ENCODE results near the gene FAM177A1.
"Not testable (repeated sequence)": the region's sequence is repeated elsewhere in the genome, so short reads cannot be mapped to it uniquely, and the experiment has no call there.

The FAM177A1 gene

DNA sequence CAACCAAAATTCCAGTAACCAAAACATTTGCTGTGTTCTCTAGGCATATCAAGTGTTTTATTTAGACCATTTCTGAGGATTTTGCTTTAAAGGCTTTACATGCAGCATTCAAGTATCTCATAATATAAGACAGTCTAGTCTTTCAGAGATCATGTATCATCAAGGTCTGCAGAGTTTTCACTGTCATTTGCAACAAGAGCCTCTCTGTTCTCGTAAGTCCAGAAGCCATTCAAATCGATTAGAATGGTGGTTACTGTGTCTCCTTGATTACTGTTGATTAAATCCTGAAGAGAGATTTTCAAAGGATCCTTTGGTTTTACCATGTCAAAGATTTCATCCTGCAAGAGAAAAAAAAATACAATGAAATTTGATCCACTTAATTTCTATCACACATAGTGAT lies 39.4 kb downstream of the FAM177A1 start:
- Histone ChIP-seq H3K4me1 (ENCODE audit: control insufficient read depth in 2 of 2, insufficient read depth in 2 of 2, low read length in 2 of 2) (peaks cover 3 to 8% of the 10 kb centered on the region in 2 donors), H3K27me3 (ENCODE audit: control insufficient read depth in 2 of 2, insufficient read depth in 2 of 2, low read length in 2 of 2) (no peaks in the 10 kb centered on the region), H3K27ac (ENCODE audit: low read depth in 2 of 2, low read length in 2 of 2) (no peak overlapping the region), H3K4me3 (ENCODE audit: low read length in 2 of 2) (no peak overlapping the region), H3K9me3 (ENCODE audit: control insufficient read depth in 2 of 2, low read length in 2 of 2) (no peaks in the 10 kb centered on the region), H3K9ac (ENCODE audit: low read depth in 1 of 2, low read length in 2 of 2) (no peak overlapping the region), H3K36me3 (ENCODE audit: control insufficient read depth in 2 of 2, insufficient read depth in 2 of 2, low read length in 2 of 2) (peaks cover 10 to 42% of the 10 kb centered on the region in 2 donors)

DNA sequence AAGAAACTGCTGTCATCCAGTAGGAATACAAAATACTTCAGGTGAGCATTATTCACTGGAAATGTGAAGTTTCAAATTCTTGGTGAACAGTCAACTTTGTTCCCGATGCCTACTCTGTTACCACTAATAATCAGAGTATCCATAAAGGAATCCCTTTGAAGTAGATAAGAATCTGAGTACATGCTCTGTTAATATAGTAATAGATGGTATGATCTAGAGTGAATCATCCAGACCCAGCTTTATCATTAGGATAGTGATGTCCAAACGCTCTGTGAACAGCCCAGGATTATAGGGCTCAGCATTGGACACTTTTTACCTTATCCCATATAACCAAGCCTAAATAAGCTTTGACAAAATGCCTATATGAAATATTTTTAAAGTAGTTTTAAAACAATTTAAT lies 42.4 kb downstream of the FAM177A1 start:
- H3K27me3 ChIP-seq (ENCODE audit: control insufficient read depth in 2 of 2, insufficient read depth in 2 of 2, low read length in 2 of 2): no peaks in the 10 kb centered on the region
- H3K9me3 ChIP-seq (ENCODE audit: control insufficient read depth in 2 of 2, low read length in 2 of 2): no peaks in the 10 kb centered on the region
- no peak overlapping the region for H3K4me3 ChIP-seq (ENCODE audit: low read length in 2 of 2)
- H3K9ac ChIP-seq (ENCODE audit: low read depth in 1 of 2, low read length in 2 of 2): no peak overlapping the region
- H3K36me3 ChIP-seq (ENCODE audit: control insufficient read depth in 2 of 2, insufficient read depth in 2 of 2, low read length in 2 of 2): peaks cover 7 to 32% of the 10 kb centered on the region in 2 donors
- H3K27ac ChIP-seq (ENCODE audit: low read depth in 2 of 2, low read length in 2 of 2): no peak overlapping the region
- H3K4me1 ChIP-seq (ENCODE audit: control insufficient read depth in 2 of 2, insufficient read depth in 2 of 2, low read length in 2 of 2): peaks cover 0 to 3% of the 10 kb centered on the region in 2 donors

DNA sequence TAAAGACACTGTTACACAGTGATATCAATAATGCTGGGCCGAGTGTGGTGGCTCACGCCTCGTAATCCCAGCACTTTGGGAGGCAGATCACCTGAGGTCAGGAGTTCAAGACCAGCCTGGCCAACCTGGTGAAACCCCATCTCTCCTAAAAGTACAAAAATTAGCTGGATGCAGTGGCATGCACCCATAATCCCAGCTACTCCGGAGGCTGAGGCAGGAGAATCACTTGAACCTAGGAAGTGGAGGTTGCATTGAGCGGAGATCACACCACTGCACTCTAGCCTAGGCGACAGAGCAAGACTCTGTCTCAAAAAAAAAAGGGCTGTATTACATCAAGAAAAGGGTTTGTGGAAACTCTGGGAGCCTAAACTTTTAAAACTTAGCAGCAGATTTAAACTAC lies 48.6 kb downstream of the FAM177A1 start:
- H3K36me3 ChIP-seq (ENCODE audit: control insufficient read depth in 2 of 2, insufficient read depth in 2 of 2, low read length in 2 of 2): peaks cover 9 to 37% of the 10 kb centered on the region in 2 donors
- H3K9me3 ChIP-seq (ENCODE audit: control insufficient read depth in 2 of 2, low read length in 2 of 2); H3K27me3 ChIP-seq (ENCODE audit: control insufficient read depth in 2 of 2, insufficient read depth in 2 of 2, low read length in 2 of 2): not testable (repeated sequence)

DNA sequence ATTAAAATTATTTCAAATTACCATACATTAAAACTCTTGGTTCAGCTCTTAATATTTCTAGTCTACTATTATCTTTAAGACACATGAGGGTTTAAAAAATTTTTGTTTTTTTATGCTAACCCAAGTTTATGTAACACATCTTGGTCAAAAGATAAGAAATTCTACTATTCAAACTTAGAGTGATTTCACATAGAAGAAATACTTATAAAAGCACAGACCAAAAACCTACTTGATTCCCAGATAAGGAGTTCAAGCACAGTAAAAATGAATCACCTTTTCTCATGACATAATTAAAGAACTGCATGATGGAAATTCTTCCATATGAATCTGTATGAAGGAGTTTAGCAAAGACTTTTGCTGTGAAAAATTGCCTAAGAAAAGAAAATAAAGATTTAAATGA lies 61.8 kb downstream of the FAM177A1 start:
- peaks cover 32 to 50% of the 10 kb centered on the region in 2 donors for H3K36me3 ChIP-seq (ENCODE audit: control insufficient read depth in 2 of 2, insufficient read depth in 2 of 2, low read length in 2 of 2)

More for the DNA sequence above, 48.6 kb downstream of the FAM177A1 start:
- not testable (repeated sequence) for H3K27ac ChIP-seq (ENCODE audit: low read depth in 2 of 2, low read length in 2 of 2); H3K4me3 ChIP-seq (ENCODE audit: low read length in 2 of 2); H3K9ac ChIP-seq (ENCODE audit: low read depth in 1 of 2, low read length in 2 of 2); H3K4me1 ChIP-seq (ENCODE audit: control insufficient read depth in 2 of 2, insufficient read depth in 2 of 2, low read length in 2 of 2)

GRCh38 chr14:35112641-35113040 lies 66.6 kb downstream of the FAM177A1 start:
- Histone ChIP-seq H3K27me3 (ENCODE audit: control insufficient read depth in 2 of 2, insufficient read depth in 2 of 2, low read length in 2 of 2) (no peaks in the 10 kb centered on the region), H3K27ac (ENCODE audit: low read depth in 2 of 2, low read length in 2 of 2) (no peak overlapping the region), H3K36me3 (ENCODE audit: control insufficient read depth in 2 of 2, insufficient read depth in 2 of 2, low read length in 2 of 2) (peaks cover 34 to 52% of the 10 kb centered on the region in 2 donors), H3K4me3 (ENCODE audit: low read length in 2 of 2) (no peak overlapping the region), H3K9ac (ENCODE audit: low read depth in 1 of 2, low read length in 2 of 2) (no peak overlapping the region), H3K4me1 (ENCODE audit: control insufficient read depth in 2 of 2, insufficient read depth in 2 of 2, low read length in 2 of 2) (no peaks in the 10 kb centered on the region), H3K9me3 (ENCODE audit: control insufficient read depth in 2 of 2, low read length in 2 of 2) (no peaks in the 10 kb centered on the region)

More for the DNA sequence above, 61.8 kb downstream of the FAM177A1 start:
- Histone ChIP-seq H3K27ac (ENCODE audit: low read depth in 2 of 2, low read length in 2 of 2) (no peak overlapping the region), H3K9ac (ENCODE audit: low read depth in 1 of 2, low read length in 2 of 2) (no peak overlapping the region), H3K4me3 (ENCODE audit: low read length in 2 of 2) (no peak overlapping the region), H3K4me1 (ENCODE audit: control insufficient read depth in 2 of 2, insufficient read depth in 2 of 2, low read length in 2 of 2) (no peaks in the 10 kb centered on the region), H3K27me3 (ENCODE audit: control insufficient read depth in 2 of 2, insufficient read depth in 2 of 2, low read length in 2 of 2) (no peaks in the 10 kb centered on the region), H3K9me3 (ENCODE audit: control insufficient read depth in 2 of 2, low read length in 2 of 2) (no peaks in the 10 kb centered on the region)

- H3K4me1 ChIP-seq (ENCODE audit: control insufficient read depth in 2 of 2, insufficient read depth in 2 of 2, low read length in 2 of 2): no peaks in the 10 kb centered on the region
- H3K9me3 ChIP-seq (ENCODE audit: control insufficient read depth in 2 of 2, low read length in 2 of 2): no peaks in the 10 kb centered on the region
- no peak overlapping the region for H3K27ac ChIP-seq (ENCODE audit: low read depth in 2 of 2, low read length in 2 of 2)
- H3K9ac ChIP-seq (ENCODE audit: low read depth in 1 of 2, low read length in 2 of 2): no peak overlapping the region
- peaks cover 34 to 45% of the 10 kb centered on the region in 2 donors for H3K36me3 ChIP-seq (ENCODE audit: control insufficient read depth in 2 of 2, insufficient read depth in 2 of 2, low read length in 2 of 2)
- no peaks in the 10 kb centered on the region for H3K27me3 ChIP-seq (ENCODE audit: control insufficient read depth in 2 of 2, insufficient read depth in 2 of 2, low read length in 2 of 2)
- no peak overlapping the region for H3K4me3 ChIP-seq (ENCODE audit: low read length in 2 of 2)
Measured at GRCh38 chr14:35113308-35113950, 67.4 kb downstream of the FAM177A1 start.

- Histone ChIP-seq H3K27me3 (ENCODE audit: control insufficient read depth in 2 of 2, insufficient read depth in 2 of 2, low read length in 2 of 2) (no peaks in the 10 kb centered on the region), H3K27ac (ENCODE audit: low read depth in 2 of 2, low read length in 2 of 2) (no peak overlapping the region), H3K36me3 (ENCODE audit: control insufficient read depth in 2 of 2, insufficient read depth in 2 of 2, low read length in 2 of 2) (peaks cover 34 to 45% of the 10 kb centered on the region in 2 donors), H3K4me1 (ENCODE audit: control insufficient read depth in 2 of 2, insufficient read depth in 2 of 2, low read length in 2 of 2) (no peaks in the 10 kb centered on the region), H3K4me3 (ENCODE audit: low read length in 2 of 2) (no peak overlapping the region), H3K9me3 (ENCODE audit: control insufficient read depth in 2 of 2, low read length in 2 of 2) (no peaks in the 10 kb centered on the region), H3K9ac (ENCODE audit: low read depth in 1 of 2, low read length in 2 of 2) (no peak overlapping the region)
Measured at GRCh38 chr14:35114036-35114435, 68.0 kb downstream of the FAM177A1 start.

- H3K4me1 ChIP-seq (ENCODE audit: control insufficient read depth in 2 of 2, insufficient read depth in 2 of 2, low read length in 2 of 2): peaks cover 0 to 5% of the 10 kb centered on the region in 2 donors
- H3K4me3 ChIP-seq (ENCODE audit: low read length in 2 of 2): no peak overlapping the region
- H3K27ac ChIP-seq (ENCODE audit: low read depth in 2 of 2, low read length in 2 of 2): no peak overlapping the region
- H3K9me3 ChIP-seq (ENCODE audit: control insufficient read depth in 2 of 2, low read length in 2 of 2): no peaks in the 10 kb centered on the region
- no peaks in the 10 kb centered on the region for H3K27me3 ChIP-seq (ENCODE audit: control insufficient read depth in 2 of 2, insufficient read depth in 2 of 2, low read length in 2 of 2)
- no peak overlapping the region for H3K9ac ChIP-seq (ENCODE audit: low read depth in 1 of 2, low read length in 2 of 2)
- H3K36me3 ChIP-seq (ENCODE audit: control insufficient read depth in 2 of 2, insufficient read depth in 2 of 2, low read length in 2 of 2): peaks cover 17 to 29% of the 10 kb centered on the region in 2 donors
Measured at GRCh38 chr14:35116242-35116641, 70.2 kb downstream of the FAM177A1 start.

DNA sequence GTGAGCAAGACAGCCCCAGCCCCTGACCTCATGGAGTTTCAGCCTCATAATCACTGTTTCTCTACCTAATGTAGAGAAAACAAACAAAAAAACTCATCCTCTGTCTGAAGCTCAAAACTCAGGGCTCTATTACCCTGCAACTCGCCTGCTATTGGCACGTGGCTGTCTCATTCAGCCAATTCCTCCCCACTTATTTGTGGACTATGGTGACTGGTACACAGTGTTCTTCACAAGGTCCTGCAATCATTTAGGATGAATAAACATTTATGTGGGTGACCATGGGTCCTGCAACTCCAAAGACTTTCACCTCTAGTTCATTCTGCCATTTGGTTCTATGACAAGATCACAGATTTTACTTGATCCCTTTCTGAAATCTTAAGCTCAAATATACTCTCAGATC lies 71.0 kb downstream of the FAM177A1 start:
- H3K27me3 ChIP-seq (ENCODE audit: control insufficient read depth in 2 of 2, insufficient read depth in 2 of 2, low read length in 2 of 2): no peaks in the 10 kb centered on the region
- peaks cover 0 to 5% of the 10 kb centered on the region in 2 donors for H3K4me1 ChIP-seq (ENCODE audit: control insufficient read depth in 2 of 2, insufficient read depth in 2 of 2, low read length in 2 of 2)
- H3K36me3 ChIP-seq (ENCODE audit: control insufficient read depth in 2 of 2, insufficient read depth in 2 of 2, low read length in 2 of 2): peaks cover 8 to 21% of the 10 kb centered on the region in 2 donors
- no peak overlapping the region for H3K4me3 ChIP-seq (ENCODE audit: low read length in 2 of 2)
- H3K9me3 ChIP-seq (ENCODE audit: control insufficient read depth in 2 of 2, low read length in 2 of 2): no peaks in the 10 kb centered on the region
- no peak overlapping the region for H3K27ac ChIP-seq (ENCODE audit: low read depth in 2 of 2, low read length in 2 of 2)
- no peak overlapping the region for H3K9ac ChIP-seq (ENCODE audit: low read depth in 1 of 2, low read length in 2 of 2)

DNA sequence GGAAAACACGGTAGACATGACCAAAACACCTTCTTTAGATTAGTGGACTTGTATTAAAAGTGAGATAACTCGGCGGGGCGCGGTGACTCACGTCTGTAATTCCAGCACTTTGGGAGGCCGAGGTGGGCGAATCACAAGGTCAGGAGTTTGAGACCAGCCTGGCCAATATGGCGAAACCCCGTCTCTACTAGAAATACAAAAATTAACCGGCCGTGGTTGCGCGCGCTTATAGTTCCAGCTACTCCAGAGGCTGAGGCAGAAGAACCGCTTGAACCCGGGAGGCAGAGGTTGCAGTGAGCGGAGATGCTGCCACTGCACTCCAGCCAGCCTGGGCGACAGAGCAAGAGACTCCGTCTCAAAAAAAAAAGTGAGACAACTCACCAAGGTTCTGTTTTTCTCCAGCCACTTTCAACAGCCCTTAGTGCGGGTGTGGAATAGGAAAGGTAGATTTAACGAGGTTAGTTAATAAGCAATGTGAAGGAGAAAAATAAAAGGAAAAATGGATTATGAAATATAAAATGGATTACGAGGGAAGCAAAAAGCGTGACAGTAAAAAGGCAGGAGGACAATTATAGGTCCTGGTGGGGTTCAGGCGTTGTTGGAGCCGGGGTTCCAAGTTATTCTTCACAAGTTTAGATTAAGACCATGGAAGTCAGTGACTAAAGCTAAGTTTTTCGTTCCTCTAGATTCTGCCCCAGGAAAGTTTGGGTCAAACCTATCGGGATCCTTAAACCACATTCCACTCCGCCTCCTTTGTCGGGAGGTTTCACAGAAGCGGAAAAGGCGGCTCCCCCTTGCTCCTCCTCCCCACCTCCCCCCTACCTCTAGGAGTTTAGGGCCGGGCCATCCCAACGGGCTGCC lies 75.2 kb downstream of the FAM177A1 start:
- peaks cover 0 to 5% of the 10 kb centered on the region in 2 donors for H3K36me3 ChIP-seq (ENCODE audit: control insufficient read depth in 2 of 2, insufficient read depth in 2 of 2, low read length in 2 of 2)
- no peaks in the 10 kb centered on the region for H3K27me3 ChIP-seq (ENCODE audit: control insufficient read depth in 2 of 2, insufficient read depth in 2 of 2, low read length in 2 of 2)
- peak overlapping the region; percentile 87 to 100 for H3K4me3 ChIP-seq (ENCODE audit: low read length in 2 of 2)
- H3K4me1 ChIP-seq (ENCODE audit: control insufficient read depth in 2 of 2, insufficient read depth in 2 of 2, low read length in 2 of 2): peaks cover 5 to 14% of the 10 kb centered on the region in 2 donors
- H3K9me3 ChIP-seq (ENCODE audit: control insufficient read depth in 2 of 2, low read length in 2 of 2): no peaks in the 10 kb centered on the region
- H3K27ac ChIP-seq (ENCODE audit: low read depth in 2 of 2, low read length in 2 of 2): peak overlapping the region; percentile 97 to 99
- peak overlapping the region; percentile 87 to 98 for H3K9ac ChIP-seq (ENCODE audit: low read depth in 1 of 2, low read length in 2 of 2)

Data from mucosa of rectum (tissue), 2 donors.